ENCODE measurements around the gene GNAQ.
"Not testable (repeated sequence)": the region's sequence is repeated elsewhere in the genome, so short reads cannot be mapped to it uniquely, and the experiment has no call there.

The GNAQ gene

GRCh38 chr9:78064075-78064474 lies 32.5 kb upstream of the GNAQ start:
- no peak for DNase-seq

GRCh38 chr9:78062710-78063109 lies 31.1 kb upstream of the GNAQ start:
- intact Hi-C loops (cut with DNase I; ENCODE audit: low total_unique reads) = no loop called here
- no peak overlapping the region for H3K4me3 ChIP-seq

More at GRCh38 chr9:78064075-78064474, 32.5 kb upstream of the GNAQ start:
- H3K4me3 ChIP-seq = no peak overlapping the region
- H3K4me1 ChIP-seq = no peaks in the 10 kb centered on the region
- H3K9me3 ChIP-seq = no peaks in the 10 kb centered on the region
- no peak overlapping the region for H3K27ac ChIP-seq
- no peak for TF ChIP-seq CTCF (IDR thresholded peaks at IDR 0.05)
- intact Hi-C loops (cut with DNase I; ENCODE audit: low total_unique reads) = no loop called here
- H3K27me3 ChIP-seq = no peaks in the 10 kb centered on the region
- H3K36me3 ChIP-seq = no peaks in the 10 kb centered on the region

GRCh38 chr9:78054218-78054617 lies 22.6 kb upstream of the GNAQ start:
- DNase-seq; intact Hi-C loops (cut with DNase I; ENCODE audit: low total_unique reads): not testable (repeated sequence)

More at GRCh38 chr9:78062710-78063109, 31.1 kb upstream of the GNAQ start:
- Histone ChIP-seq H3K27me3 (no peaks in the 10 kb centered on the region), H3K36me3 (no peaks in the 10 kb centered on the region), H3K4me1 (no peaks in the 10 kb centered on the region), H3K9me3 (no peaks in the 10 kb centered on the region), H3K27ac (no peak overlapping the region)
- no peak for TF ChIP-seq CTCF (IDR thresholded peaks at IDR 0.05)
- no peak for DNase-seq

GRCh38 chr9:78053627-78054026 lies 22.0 kb upstream of the GNAQ start:
- Histone ChIP-seq H3K36me3 (no peaks in the 10 kb centered on the region), H3K27me3 (no peaks in the 10 kb centered on the region), H3K27ac (no peak overlapping the region), H3K4me3 (no peak overlapping the region), H3K4me1 (no peaks in the 10 kb centered on the region), H3K9me3 (peaks cover 0 to 6% (median 0%) of the 10 kb centered on the region in 3 donors)
- no peak for TF ChIP-seq CTCF (IDR thresholded peaks at IDR 0.05)
- intact Hi-C loops (cut with DNase I; ENCODE audit: low total_unique reads) = no loop called here
- DNase-seq = no peak

More at GRCh38 chr9:78054218-78054617, 22.6 kb upstream of the GNAQ start:
- not testable (repeated sequence) for H3K27me3 ChIP-seq, H3K9me3 ChIP-seq, H3K4me1 ChIP-seq, H3K27ac ChIP-seq, H3K4me3 ChIP-seq, H3K36me3 ChIP-seq

- Histone ChIP-seq H3K27me3 (no peaks in the 10 kb centered on the region), H3K4me3 (no peak overlapping the region), H3K36me3 (no peaks in the 10 kb centered on the region), H3K9me3 (no peaks in the 10 kb centered on the region), H3K4me1 (no peaks in the 10 kb centered on the region), H3K27ac (no peak overlapping the region)
- DNase-seq = no peak
- TF ChIP-seq CTCF (IDR thresholded peaks at IDR 0.05) = no peak
- intact Hi-C loops (cut with DNase I; ENCODE audit: low total_unique reads) = no loop called here
Measured at GRCh38 chr9:78050421-78050820, 18.8 kb upstream of the GNAQ start.

- Histone ChIP-seq H3K4me3 (no peak overlapping the region), H3K27ac (no peak overlapping the region), H3K4me1 (no peaks in the 10 kb centered on the region), H3K27me3 (no peaks in the 10 kb centered on the region), H3K9me3 (no peaks in the 10 kb centered on the region), H3K36me3 (no peaks in the 10 kb centered on the region)
- intact Hi-C loops (cut with DNase I; ENCODE audit: low total_unique reads) = no loop called here
- no peak for DNase-seq
- no peak for TF ChIP-seq CTCF (IDR thresholded peaks at IDR 0.05)
Measured at GRCh38 chr9:78049484-78049883, 17.9 kb upstream of the GNAQ start.

All from tibial artery (tissue), 4 donors.